CD4-positive, alpha-beta T cell treated with Interferon gamma for 1 hour (primary cell): ENCODE results near the gene AQP6.

Experiments used
- DNase-seq: peaks from one replicate; pipeline ENCODE4 v3.0.0-alpha.2; 2020

The AQP6 gene

GRCh38 chr12:50006280-50006679 lies 33.5 kb downstream of the AQP6 start:
- DNase-seq: no peak

DNA sequence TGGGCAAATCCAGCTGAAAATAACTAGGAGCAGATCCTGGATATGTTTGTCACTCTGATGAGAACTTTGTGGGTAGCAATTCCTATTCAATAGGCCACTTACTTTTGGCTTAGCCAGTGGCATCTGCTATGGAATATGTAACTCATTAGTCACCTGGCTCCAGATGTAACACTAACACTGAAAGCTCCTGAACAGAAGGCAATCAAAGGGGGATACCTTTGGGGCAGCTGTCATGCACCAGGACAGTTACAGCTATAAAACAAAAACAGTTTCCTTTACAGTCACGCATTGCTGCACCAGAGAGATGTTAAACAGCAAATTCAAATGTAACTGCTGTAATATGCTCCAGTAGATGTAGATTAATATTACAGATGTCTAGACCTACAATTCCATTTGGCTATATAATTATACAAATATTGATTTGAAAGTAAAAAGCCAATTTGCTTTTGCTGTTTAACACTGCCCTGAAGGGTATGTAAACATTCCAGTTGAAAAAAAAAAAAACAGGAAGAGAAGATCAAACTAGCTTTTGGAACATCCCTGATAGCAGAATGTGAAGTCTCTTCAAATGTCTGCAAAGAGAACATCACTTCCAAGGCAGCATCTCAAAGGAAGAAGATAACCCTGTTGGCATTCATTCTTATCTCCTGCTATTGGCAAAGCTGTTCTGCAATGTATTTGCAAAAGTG lies 34.2 kb downstream of the AQP6 start:
- DNase-seq: no peak

GRCh38 chr12:50013361-50014147 lies 40.8 kb downstream of the AQP6 start:
- DNase-seq: no peak

- no peak for DNase-seq
Observed at GRCh38 chr12:50014342-50014741, 41.6 kb downstream of the AQP6 start.

- peak; percentile 20 for DNase-seq
Observed at GRCh38 chr12:50016501-50017475, 44.0 kb downstream of the AQP6 start.

DNA sequence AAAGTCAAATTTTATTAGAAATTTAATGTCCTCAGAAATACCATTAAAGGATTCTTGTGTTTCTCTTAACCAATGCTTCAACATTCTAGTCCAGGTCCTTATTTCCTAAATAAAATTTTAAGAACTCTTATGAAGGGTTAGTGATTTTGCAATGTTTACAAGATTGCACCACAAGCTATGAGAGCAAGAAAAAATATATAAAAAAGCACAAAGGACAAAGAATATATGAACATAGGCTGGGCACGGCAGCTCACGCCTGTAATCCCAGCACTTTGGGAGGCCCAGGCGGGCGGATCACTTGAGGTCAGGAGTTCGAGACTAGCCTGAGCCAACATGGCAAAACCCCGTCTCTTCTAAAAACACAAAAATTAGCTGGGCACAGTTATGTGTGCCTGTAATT lies 44.9 kb downstream of the AQP6 start:
- DNase-seq: no peak

- DNase-seq: no peak
Observed at GRCh38 chr12:50018154-50018553, 45.4 kb downstream of the AQP6 start.

- DNase-seq: no peak
Observed at GRCh38 chr12:50018968-50019367, 46.2 kb downstream of the AQP6 start.

DNA sequence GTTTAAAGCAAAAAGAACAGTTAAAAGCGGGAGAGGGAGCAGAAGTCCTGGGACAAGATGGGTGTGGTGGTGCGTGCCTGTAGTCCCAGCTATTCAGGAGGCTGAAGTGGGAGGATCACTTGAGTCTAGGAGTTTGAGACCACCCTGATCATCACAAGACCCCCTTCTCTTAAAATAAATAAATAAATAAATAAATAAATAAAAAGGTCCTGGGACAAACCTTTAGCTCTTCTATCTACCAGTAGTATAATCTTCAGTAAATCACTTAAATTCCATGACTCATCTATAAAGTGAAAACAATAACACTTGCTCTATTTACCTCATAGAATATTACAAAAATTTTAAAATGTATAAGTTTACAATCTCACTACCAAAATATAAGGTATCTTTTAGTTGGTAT lies 46.8 kb downstream of the AQP6 start:
- no peak for DNase-seq

GRCh38 chr12:50021031-50021430 lies 48.3 kb downstream of the AQP6 start:
- no peak for DNase-seq

- no peak for DNase-seq
Observed at GRCh38 chr12:50022903-50023302, 50.2 kb downstream of the AQP6 start.

DNA sequence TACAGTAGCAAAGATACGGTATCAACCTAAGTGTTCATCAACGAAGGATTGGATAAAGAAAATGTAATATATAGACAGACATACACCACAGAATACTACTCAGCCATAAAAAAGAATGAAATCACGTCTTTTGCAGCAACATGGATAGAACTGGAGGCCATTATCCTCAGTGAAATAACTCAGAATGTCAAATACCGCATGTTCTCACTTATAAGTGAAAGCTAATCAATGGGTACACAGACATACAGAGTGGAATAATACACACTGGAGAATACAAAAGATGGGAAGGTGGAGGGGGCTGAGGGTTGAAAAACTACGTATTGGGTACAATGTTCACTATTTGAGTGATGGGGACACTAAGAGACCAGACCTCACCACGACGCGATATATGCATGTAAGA lies 51.5 kb downstream of the AQP6 start:
- no peak for DNase-seq

DNA sequence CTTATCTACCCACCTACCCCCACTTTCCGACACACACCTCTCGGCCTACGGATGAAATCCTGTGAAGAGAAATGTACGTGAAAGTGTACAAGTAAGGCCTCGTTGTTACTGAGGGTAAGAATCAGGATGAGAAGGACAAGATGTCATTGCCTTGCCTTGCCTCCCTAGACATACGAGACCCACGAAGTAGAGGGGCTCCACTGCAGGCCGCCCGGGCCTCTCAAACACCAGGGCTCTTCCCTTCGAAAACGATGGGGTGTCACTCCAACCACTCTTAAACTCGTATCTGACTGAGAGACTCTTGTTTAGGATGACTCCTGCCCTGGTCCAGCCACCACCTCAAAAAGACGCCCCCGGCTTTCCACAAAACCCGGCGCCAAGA lies 52.0 kb downstream of the AQP6 start:
- no peak for DNase-seq

DNA sequence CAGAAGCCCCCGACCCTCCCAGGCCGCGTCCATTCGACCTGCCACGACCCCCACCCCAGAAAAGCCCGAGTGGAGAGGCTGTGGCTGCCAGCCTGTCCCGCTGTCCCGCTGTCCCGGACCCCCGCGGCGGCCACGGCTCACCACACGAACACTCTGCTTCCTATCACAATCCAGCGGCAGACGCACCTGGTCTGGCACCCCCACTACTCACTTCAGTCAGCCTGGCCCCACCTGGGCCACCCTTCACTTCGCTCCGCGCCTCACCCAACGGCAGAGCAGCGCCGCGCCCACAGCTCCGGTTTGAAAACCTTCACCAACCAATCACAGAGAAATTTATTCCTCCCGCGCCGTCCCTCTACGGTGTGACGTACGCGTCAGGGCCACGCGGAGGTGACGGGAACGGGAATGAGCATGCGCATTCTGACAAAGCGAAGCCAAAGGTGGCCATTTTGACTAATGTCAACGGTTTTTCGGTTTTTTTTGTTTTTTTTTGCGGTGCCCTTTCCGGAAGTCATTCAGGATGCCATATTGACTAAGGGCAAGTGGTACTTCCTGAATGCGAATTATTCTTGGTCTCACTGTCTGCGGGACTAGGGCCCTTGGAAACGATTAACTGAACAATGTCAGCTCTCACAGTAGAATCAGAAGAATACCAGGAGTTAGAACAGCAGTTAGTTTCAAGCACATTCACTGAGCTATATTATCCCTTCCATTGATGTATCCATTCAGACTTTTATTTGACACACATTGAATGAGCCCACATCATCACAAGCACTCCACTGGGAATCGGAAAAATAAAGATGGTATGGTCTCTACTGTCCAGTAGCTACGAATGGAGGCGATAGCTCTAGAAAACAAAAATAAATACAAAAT lies 52.7 kb downstream of the AQP6 start, which contains the start of gene RACGAP1:
Gene RACGAP1 (minus strand): TSS at position 308 of the 873 bp plus-strand sequence. CDS start 8,779 bp downstream, outside the sequence.
- peak; percentile 98 for DNase-seq

DNA sequence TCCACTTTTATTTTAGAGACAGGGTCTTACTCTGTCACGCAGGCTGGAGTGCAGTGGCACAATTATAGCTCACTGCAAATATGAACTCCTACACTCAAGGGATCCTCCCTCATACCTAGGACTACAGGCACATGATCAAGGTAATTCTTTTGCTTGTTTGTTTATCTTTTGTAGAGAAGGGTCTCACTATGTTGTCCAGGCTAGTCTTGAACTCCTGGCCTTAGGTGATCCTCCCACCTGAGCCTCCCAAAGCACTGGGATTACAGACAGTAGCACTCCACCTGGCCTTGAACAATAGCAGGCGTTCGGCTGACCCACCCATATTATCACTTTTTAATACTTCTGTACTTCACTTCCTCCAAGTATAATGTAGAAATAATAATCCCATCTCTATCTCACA lies 53.9 kb downstream of the AQP6 start:
- DNase-seq: no peak
